ENCODE results near the gene BLACAT1.
"Not testable (repeated sequence)": the region's sequence is repeated elsewhere in the genome, so short reads cannot be mapped to it uniquely, and the experiment has no call there.

BLACAT1 gene

DNA sequence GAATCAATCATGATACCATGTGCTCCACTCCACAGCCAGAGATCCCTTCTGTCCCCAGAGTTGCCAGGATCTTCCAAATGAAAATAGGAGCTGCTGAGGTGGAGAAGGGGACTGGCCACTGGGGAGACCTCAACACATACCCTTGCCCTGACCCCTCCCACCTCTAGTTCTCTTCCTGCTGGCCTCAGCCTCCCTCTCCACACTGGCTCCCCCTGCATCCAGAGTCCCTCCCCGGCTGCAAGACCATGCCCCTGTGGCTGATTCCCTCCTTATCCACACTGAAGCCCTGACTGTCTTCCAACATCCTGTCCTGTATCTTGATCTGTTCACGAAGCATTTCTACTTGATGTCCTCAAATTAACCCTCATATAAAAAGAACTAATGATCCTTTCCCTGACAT, 27.5 kb upstream of the BLACAT1 start:
- no peak for DNase-seq

DNA sequence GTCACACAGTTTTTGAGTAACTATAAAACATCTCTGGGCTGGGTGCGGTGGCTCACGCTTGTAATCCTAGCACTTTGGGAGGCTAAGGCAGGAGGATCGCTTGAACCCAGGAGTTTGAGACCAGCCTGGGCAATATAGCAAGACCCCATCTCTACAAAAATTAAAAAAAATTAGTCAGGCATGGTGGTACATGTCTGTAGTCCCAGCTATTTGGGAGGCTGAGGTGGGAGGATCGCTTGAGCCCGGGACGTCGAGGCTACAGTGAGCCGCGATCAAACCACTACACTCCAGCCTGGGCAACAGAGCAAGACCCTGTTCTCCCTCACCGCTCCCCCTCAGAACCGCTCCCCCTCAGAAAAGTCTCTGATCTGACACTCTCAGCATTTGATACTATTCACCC, 26.7 kb upstream of the BLACAT1 start:
- DNase-seq, result not testable (repeated sequence)

DNA sequence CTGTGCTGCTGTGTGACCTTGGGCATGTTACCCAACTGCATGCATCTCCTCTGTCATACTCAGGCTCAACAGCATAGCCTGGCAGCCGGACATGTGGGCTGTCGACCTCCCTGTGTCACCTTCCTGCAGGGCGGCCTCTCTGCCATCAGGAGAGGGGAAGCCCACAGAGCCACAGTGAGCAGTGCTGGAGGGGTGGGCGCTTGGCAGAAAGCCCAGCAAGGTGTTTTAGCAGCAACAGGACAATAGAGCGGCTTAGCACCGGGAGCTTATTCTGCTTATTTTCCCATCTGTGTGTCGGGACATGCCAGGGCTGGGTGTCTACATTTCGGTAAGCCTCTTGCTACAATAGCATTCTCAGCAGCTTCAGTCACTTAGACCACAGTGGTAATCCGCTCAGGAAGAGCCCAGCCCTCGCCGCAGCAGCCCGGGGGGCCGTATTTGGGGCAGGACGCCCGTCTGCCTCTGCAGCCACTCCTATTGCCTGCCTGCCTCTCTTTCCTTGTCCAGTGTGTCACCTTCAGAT, 25.8 kb upstream of the BLACAT1 start:
- no peak for DNase-seq

DNA sequence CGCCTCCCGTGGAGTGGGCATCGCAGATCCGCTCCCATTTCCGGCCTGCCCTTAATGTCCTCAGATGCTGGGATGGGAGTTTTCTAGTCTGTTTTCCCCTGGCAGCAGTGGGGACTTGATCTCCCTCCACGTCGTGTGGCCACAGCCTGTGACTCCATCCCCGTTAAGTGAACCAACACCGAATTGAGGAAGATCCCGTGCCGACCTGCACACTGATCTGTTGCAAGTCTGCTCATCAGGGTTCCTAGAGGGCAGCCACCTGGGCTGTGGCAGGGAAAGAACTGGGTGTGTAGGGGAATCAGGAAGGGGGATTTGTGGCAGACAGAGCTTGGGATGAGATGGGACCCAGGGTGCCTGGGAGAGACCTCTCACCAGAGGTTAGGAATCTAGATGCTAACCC, 25.4 kb upstream of the BLACAT1 start:
- DNase-seq, result no peak

DNA sequence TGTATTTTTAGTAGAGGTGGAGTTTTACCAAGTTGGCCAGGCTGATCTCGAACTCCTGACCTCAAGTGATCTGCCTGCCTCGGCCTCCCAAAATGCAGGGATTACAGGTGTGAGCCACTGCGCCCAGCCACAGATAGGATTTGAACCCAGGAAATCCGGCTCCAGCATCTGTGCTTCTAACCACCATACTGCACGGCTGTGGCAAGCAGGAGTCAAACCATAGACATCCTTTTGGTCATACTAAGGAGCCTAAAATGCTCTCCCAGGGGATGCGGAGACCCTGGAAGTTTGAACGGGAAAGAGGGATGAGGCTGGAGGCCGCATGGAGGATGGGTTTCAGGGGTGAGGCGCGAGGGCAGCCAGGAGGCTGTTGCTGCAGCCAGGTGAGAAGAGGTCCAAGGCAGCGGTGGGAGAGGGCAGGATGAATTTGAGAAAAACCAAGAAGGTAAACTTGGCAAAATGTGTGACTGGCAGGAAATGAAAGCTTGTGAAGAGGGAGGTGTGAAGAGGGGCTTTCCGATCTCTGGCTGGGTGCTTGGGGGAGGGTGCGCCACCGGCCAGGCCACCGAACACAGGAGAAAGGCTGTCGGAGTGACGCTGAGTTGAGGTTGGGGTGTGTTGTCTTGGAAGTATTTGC, 24.6 kb upstream of the BLACAT1 start:
- DNase-seq, result peak; percentile 82

DNA sequence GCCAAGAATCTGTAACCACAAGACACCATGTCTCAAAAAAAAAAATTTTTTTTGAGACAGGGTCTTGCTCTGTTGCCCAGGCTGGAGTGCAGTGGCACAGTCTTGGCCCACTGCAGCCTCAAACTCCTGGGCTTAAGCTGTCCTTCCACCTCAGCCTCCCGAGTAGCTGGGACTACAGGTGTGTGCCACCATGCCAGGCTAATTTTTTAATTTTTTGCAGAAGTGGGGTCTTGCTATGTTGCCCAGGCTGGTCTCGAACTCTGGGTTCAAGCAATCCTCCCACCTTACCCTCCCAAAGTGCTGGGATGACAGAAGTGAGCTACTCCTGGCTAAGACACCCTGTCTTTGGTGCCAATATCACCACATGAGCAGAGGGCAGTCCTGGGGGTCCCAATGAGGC, 23.1 kb upstream of the BLACAT1 start:
- not testable (repeated sequence) for DNase-seq

DNA sequence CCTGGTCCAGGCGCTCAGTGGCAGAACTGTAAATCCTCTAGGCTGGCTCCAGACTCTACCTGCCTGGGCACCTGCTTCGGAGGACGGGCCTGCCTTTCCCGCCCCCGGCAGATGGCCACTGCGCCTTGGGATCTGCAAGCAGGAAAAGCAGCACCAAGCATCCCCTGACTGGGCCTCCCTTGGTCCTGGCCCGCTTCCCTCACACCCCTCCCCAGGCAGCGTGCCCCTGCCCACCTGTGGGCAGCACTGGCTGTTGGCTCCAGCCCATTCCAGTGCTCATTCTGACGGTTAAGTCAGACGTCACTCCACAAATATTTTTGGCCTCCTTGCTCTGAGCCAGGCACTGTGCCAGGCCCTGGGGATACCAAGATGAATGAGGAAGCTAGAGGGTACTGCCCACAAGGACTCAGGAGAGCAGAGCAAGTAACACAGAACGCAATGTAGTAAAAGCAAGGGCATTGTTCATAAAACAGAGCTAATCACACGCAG, 22.0 kb upstream of the BLACAT1 start:
- DNase-seq, result no peak

DNA sequence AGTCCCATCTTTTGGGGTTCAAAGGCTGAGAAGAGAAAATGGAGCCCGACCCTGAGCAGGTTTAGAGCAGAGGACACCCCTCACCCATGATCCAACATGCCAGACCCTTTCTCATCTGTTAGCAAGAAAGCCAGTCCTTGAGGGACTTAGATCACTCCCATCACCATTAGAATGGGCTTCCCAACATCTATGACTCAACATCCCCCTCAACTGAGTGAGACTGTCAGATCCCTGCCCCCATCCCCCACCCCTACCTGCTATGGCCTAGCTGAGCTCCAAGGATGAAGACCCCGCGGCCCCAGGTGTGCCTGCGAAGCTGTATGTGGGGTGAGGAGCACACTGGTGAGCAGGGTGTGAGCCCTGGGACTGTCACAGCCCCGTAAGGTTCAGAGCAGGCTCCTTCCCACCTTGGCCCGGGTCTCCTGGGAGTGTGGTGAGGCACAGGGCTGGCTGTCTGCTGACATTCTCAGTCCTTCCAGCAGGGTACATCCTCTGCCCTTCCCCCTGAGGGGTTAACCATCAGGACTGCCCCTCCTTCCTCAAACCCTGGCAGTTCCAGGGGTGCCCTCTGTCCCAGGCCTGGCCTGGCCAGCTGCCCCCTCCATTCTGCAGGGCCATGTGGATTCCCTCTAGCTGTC, 21.4 kb upstream of the BLACAT1 start:
- DNase-seq, result no peak

DNA sequence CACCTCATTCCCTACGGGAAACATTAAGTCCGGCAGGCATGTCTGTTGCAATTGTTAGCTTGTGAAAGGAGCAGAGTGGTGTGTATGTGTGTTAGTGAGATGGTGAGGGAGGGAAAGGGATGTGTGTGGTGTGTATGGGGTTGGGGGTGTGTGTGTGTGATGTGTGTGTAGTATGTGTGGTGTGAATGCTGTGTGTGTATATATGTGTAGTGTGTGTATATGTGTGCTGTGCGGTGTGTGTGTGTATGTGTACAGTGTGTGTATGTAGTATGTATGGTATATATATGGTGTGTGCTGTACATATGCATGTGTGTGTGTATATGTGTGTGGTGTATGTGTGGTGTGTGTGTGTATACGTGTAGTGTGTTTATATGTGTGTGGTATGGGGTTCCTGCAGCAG, 20.8 kb upstream of the BLACAT1 start:
- DNase-seq, result no peak

DNA sequence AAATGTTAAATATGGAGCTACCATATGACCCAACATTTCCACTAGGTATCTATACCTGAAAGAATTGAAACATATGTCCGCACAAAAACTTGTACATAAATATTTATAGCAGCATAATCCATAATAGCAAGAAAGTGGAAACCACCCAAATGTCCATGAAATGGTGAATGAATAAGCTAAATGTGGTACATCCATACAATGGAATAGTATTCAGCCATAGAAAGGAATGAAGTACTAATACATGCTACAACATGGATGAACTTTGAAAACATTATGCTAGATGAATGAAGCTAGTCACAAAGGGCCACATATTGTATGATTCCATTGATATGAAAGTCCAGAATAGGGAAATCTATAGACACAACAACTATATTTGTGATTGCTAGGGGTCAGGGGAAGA, 20.0 kb upstream of the BLACAT1 start:
- no peak for DNase-seq

DNA sequence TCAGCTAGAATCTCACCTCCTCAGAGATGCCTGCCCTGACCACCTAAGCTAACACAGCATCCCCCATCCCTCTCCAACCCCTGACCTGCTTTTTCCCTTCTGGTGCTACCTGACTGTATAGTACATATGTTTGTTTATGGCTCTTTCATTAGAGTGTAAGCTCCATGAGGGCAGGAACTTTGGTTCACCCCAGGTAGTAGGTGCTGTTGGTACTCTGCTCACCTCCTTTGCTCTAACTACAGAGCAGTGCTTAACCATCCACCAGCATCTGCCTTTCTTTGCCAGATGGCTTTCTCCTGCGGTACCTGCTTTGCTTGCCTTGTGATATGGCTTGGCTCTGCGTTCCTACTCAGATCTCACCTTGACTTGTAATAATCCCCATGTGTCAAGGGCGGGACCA, 18.7 kb upstream of the BLACAT1 start:
- no peak for DNase-seq

DNA sequence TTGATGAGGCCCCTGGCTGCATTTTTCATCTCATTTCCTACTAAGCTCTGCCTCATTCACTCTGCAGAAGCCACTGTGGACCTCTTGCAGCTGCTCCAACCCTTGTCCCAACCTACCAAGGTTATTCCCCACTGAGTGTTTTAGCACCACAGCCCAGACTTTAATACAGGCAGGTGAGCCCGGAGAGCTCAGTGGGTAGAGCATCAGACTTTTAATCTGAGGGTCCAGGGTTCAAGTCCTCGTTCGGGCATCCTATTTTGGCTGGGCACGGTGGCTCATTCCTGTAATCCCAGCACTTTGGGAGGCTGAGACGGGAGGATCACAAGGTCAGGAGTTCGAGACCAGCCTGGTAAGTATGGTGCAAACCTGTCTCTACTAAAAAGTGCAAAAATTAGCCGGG, 18.1 kb upstream of the BLACAT1 start:
- DNase-seq, result no peak

DNA sequence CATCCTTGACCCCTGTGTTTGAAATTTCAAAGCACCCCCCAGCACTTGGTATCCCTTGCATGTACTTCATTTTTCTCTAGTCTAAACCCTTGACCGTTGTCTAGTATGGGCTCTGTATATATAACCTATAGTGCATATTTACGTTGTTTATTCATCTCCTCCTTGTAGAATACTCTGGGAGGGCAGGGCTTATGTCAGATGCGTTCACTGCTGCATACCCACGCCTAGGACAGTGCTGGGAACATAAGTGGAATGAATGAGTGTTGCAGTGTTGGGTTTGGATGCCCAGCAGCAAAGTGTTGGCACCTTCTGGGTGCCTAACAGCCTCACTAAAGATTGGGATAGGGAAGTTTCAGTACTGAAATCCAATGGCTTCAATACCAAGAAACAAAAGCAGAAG, 17.6 kb upstream of the BLACAT1 start:
- DNase-seq, result no peak

DNA sequence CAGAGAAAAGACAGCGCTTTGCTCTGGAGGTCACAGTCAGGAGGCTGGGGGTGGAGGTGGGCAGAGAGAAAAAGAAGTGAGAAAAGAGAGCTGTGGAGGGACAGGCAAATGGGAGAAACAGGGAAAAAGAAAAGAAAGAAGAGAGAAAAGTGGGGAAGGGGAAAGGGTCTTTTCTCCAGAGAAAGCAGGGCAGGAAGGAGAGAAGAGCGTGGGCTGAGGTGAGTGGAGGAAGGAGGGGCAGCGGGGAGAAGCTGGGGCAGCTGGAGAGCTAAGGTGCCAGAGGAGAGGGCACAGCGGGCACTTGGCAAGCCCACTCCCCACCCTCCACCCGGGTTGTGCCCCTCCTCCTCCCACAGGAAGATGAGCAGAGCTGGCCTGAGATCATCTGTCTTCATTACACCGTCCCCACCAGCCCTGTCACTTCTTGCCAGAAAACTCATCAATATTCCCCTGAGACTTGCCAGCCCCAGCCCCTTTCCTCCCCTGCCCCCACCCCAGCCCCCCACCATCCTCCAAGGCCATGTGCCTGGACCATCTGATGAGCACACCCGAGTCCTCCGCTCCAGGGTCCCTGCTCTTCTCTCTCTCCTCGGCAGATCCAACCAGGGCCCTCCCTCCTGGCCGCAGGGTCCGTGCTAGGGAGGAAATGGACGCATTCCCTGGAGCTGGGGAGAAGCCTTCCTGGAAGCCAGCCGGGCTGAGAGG, 17.0 kb upstream of the BLACAT1 start:
- no peak for DNase-seq

DNA sequence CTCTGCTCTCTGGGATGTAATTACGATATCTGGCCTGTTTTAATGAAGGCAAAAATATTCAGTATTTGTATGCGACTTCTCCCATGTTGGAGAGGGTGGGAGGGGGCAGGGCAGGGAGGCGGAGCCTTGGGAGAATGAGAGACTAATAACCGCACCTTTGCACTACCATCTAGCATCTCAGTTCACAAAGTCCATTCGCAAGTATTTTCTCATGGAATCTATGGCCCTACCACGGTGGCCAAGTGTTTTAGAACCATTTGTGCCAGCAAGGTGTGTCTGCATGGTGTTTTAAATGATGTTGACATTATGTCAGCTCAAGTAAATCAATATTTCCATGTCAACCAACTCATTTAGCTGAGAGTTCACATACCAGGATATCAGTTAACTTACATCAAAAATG, 14.3 kb upstream of the BLACAT1 start:
- no peak for DNase-seq

DNA sequence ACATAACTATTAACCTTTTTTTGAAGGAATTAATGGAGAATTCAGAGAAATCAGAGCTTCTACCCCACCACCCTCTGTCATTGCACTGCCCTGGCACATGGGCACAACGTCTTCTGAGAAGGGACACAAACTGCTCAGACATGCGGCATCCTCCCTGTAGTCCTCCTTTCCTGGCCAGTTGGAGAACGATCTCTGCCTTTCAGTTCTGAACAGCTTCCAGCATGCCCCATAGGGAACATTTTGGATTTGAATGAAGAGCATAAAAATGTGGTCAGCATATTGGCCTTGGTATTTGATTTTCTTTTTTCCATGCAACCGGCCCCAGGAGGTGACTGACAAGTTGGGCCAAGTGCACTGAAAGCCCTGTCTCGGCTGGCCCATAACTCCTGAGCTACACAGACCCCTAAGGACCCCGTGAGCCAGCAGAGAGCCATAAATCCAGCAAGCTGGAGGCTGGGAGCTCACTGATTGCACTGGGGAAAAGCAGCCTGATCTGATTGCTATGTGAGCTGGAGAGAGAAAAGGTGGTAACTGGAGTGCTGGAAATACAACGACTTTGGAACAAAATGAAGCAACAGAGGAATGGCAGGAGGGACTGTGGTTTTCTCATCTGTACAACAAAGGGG, 10.9 kb upstream of the BLACAT1 start:
- DNase-seq, result no peak

DNA sequence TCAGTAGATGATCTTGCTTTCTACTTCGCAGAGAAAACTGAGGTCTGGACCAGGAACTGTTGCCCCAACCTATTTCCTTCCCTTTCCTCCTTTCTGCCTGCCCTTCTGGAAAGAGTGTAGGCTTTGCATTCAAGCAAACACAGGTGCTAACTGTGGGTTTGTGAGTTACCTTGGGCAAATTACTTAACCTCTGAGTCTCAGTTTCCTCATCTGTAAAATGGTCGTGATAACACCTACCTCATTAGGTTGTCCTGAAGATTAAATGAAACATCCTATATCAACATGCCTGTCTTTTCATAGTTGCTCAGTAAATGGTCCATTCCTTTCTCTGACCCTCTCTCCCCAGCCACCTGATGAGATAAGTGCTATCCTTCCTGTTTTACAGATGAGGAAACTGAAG, 9.5 kb upstream of the BLACAT1 start:
- DNase-seq, result no peak

DNA sequence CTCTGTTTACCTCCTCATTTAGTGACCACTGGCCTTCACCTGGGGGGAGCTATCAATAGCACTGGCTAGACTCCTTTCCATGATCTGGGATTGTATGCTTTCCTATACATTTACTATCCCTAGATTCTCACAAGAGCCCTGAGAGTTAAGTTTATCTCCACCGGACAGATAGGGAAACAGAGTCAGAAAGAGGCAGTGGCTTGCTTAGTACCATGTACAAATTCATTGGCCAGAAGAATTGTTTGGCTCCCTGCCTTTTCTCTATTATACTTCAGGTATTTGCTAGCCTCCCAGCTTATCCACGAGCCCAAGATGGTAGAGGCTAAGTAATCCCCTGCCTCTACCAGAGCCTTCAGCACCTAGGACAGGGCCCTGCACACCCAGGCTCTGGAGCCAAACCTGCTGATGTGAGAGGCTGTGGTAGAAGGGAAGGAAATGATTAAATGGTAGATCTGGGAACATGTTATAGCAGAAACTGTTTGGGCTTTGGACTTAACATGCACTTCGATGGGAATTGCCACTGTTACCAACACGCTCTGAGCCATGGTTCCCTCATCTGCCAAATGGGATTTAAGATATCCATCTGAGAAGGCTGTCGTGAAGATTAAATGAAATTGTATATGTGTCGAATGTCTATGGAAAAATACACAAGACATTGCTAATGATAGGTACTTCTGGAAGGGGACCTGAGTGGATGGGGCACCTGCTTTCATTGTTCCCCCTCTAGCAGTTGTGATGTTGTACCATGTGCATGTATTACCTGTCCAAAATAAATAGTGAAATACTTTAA, 3.1 kb upstream of the BLACAT1 start:
- DNase-seq, result no peak

DNA sequence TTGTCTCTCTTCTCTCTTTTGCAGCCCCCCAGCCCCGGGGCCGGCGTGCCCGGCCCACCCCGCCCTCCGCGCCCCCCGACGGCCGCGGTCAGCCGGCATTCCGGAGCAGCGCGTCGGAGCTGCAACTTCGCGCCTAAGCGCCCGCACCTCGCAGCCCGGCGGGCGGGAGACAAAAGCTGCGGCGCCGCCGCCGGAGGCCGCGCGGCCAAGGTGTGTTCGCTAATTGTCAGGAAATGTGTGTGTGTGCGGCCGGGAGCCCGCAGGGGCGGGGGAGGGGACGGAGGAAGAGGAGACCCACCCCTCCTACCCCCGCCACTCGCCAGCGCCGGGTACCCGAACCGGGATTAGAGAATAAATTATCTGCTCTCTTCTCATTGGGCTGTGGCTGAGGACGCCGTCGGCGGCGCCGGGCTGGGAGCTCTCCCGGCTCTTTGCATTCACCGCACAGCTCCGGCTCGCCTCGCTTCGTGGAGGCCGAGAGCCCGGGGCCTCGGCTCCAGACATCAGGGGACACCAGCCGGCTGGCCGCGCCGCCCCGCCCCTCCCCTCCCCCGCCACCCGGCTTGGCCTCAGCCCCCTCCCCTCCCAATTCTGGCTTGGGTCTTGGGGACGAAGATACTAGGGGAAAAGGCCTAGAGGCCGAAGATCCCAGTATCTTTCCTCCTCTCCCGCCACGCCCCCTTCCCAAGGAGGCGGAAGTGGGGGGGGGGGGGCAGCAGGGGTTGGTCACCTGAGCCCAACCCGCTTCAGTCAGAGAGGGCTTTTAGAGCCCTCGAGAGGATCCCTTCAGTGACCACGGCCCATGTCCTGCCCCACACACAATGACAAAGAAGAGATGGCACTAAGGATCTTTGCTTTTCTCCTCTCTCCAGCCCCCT, 1.3 kb upstream of the BLACAT1 start:
- DNase-seq, result no peak

DNA sequence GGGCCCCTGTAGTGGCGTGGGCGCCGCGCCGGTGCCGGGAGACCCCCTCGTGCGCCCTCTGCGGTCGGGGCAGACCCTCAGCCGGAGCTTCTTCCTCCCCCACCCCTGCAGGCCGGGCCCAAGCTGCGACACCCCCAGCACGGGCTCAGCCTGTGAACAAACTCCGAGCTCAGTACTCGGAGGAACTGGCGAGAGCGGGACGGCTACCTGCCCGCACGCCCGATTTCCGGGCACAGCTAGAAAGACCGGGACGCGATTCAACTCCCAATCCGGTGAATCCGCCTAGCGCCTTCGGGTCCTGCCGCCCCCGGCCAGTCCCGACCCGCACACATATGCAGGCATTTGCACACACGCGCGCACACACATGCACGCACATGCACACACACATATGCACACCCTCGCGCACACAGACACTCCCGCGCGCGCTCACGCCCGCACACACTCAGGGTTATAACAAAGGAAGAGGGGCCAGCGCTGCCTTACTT, 580 bp upstream of the BLACAT1 start:
- DNase-seq, result no peak

DNA sequence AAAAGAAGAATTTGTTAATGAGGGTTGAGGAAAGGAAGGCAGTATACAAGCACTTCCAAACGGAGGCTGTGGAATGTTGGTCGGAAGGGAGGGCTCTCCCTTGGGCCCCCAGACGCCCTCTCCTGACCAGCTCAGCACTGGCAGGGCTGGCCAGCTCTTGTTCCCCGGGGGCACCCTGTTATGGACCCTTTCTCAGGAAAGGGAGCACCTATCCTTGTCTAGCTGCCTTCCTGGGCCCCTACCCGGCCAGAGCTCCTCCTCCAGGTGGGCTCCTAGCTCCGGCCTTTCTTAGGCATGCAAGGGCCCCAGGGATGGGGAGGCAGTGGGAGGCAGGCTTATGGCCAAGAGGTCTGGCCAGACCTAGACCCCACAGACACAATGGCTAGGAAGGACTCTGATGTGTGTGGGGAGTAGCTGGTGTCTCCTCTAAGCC, 926 bp downstream of the BLACAT1 start:
- DNase-seq, result no peak

DNA sequence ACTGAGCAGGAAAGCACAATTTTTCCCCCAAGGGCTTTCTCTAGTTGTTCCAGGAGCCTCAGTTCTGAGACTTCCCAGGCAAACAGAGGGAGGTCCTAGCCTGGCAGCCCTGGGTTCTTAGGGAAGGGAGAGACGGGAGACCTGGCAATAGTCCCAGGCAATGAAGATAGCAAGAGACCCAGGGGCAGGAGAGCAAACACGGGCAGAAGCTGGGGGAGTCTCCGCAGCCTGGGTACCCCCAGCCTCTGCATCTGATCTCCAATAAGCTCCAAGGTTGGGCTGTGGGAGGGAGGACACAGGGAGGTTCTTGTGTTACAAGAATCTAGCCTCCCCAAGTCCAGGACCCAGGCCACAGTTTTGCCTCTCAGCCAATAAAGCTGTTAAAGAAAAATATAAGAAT, 2.4 kb downstream of the BLACAT1 start:
- no peak for DNase-seq
